ENCODE data around the gene MKLN1. TPM values are rescaled to one million over a fixed set of nuclear protein-coding genes. Genes with fewer than 3 reads are reported as not detected.

MKLN1 gene
- total and polyA plus RNA-seq, 5 donors from 2014 or later: 24.5 to 58.9 (median 34.8) TPM

DNA sequence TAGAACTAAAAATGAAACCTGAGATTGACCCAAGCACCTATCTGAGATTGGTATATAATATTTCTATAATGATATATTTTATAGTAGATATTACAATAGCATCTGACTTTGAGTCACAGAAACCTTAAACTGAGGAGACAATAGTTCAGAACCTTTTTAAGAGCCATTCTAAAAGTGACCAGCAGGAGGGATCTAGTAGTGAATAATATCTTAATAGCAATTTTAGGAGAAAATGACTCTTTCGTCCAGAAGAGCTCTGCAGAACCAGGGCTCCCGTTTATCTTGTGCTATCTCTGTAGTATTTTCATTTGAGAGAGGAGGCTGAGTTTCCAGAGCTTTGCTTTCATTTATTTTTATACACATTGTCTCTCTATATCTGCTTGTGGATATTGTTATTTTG lies 160.7 kb downstream of the MKLN1 start:
- Mint-ChIP-seq H3K36me3 (peaks cover 14% of the 10 kb centered on the region), H3K4me3 (no peak overlapping the region), H3K27me3 (no peaks in the 10 kb centered on the region), H3K4me1 (peaks cover 0 to 7% (median 2%) of the 10 kb centered on the region in 4 donors), H3K9me3 (no peaks in the 10 kb centered on the region), H3K27ac (peak overlapping the region in 1 of 3 donors; percentile 41)
- ATAC-seq (ENCODE audit: low read depth in 2 of 2) (no peak), DNase-seq (no peak)
- Histone ChIP-seq H3K27me3 (ENCODE audit: control insufficient read depth, insufficient read depth, low read length) (no peaks in the 10 kb centered on the region), H3K9me3 (ENCODE audit: control insufficient read depth in 2 of 2, low read length in 2 of 2) (no peaks in the 10 kb centered on the region), H3K36me3 (ENCODE audit: control insufficient read depth, insufficient read depth, low read length) (peaks cover 8% of the 10 kb centered on the region), H3K4me1 (ENCODE audit: control insufficient read depth, insufficient read depth, low read length, poor library complexity, severe bottlenecking) (no peaks in the 10 kb centered on the region), H3K27ac (ENCODE audit: insufficient read depth, low read length, poor library complexity, severe bottlenecking) (no peak overlapping the region), H3K4me3 (ENCODE audit: low read depth, low read length) (no peak overlapping the region)

DNA sequence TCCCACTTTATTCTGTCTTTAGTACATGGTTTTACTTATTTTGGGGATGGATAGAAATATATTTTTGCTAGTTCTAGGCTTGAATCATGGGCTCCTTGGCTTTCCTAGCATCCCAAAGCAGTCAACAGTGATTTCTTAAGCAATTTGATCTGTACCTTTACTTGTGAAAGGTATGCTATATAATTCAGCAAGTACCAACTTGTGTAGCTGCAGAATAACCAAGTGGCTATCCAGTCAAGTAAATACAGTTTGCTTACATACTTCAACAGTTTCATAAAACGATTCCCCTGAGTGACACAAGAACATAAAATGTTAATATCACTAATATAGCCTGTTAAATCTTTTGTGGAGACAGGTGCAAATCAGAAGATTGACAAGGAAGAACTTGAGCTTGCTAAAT lies 161.5 kb downstream of the MKLN1 start:
- Mint-ChIP-seq H3K9me3 (no peaks in the 10 kb centered on the region), H3K4me3 (no peak overlapping the region), H3K36me3 (peaks cover 14% of the 10 kb centered on the region), H3K27me3 (no peaks in the 10 kb centered on the region), H3K27ac (no peak overlapping the region), H3K4me1 (peaks cover 0 to 6% (median 2%) of the 10 kb centered on the region in 4 donors)
- no peaks in the 10 kb centered on the region for H3K9me3 ChIP-seq (ENCODE audit: control insufficient read depth in 2 of 2, low read length in 2 of 2)
- no peaks in the 10 kb centered on the region for H3K4me1 ChIP-seq (ENCODE audit: control insufficient read depth, insufficient read depth, low read length, poor library complexity, severe bottlenecking)
- H3K36me3 ChIP-seq (ENCODE audit: control insufficient read depth, insufficient read depth, low read length): peaks cover 8% of the 10 kb centered on the region
- H3K27me3 ChIP-seq (ENCODE audit: control insufficient read depth, insufficient read depth, low read length): no peaks in the 10 kb centered on the region
- no peak overlapping the region for H3K27ac ChIP-seq (ENCODE audit: insufficient read depth, low read length, poor library complexity, severe bottlenecking)
- no peak overlapping the region for H3K4me3 ChIP-seq (ENCODE audit: low read depth, low read length)
- no peak for ATAC-seq (ENCODE audit: low read depth in 2 of 2)
- no peak for DNase-seq

DNA sequence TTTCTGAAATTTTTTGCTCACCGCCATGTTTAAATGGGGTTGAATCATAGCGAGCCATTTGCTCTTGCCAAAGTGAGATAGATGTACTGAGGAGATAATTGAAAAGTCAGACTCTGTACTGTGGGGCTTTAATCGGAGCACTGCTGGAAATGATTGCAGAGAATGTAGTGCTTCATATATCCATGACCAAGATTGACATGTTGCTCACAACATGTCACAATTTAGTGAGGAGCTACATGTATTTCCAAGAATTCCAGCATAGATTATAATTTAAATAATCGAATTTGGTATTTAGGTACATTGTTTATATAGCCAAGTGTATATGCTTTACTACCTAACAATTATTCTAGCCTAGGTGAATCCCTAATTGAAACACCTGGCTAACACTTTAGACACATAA lies 162.2 kb downstream of the MKLN1 start:
- Mint-ChIP-seq H3K36me3 (peaks cover 14% of the 10 kb centered on the region), H3K4me3 (no peak overlapping the region)

DNA sequence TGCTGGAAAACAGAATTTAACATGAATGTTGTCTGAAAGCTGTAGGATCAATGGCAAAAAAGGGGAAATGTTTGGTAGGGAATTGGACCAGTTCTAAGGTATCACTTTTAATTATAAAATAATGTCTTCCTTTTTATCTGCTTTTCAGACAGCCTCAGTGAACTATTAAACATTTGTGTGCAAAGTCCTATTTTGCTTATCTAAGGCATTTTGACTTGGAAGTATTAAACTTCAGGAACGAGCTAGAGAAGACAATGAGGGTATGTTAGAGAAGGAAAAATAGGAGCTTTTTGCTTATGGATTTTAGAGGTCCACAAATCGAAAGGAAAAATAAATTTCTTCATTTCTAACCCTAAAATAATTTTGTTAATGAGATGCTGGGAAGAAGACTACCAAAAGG lies 165.4 kb downstream of the MKLN1 start:
- ATAC-seq (ENCODE audit: low read depth in 2 of 2) (no peak), DNase-seq (no peak)
- Histone ChIP-seq H3K9me3 (ENCODE audit: control insufficient read depth in 2 of 2, low read length in 2 of 2) (no peaks in the 10 kb centered on the region), H3K27me3 (ENCODE audit: control insufficient read depth, insufficient read depth, low read length) (no peaks in the 10 kb centered on the region), H3K36me3 (ENCODE audit: control insufficient read depth, insufficient read depth, low read length) (peaks cover 6% of the 10 kb centered on the region), H3K4me1 (ENCODE audit: control insufficient read depth, insufficient read depth, low read length, poor library complexity, severe bottlenecking) (no peaks in the 10 kb centered on the region), H3K4me3 (ENCODE audit: low read depth, low read length) (no peak overlapping the region), H3K27ac (ENCODE audit: insufficient read depth, low read length, poor library complexity, severe bottlenecking) (no peak overlapping the region)
- H3K36me3 Mint-ChIP-seq: peaks cover 19% of the 10 kb centered on the region
- H3K4me3 Mint-ChIP-seq: no peak overlapping the region
- H3K4me1 Mint-ChIP-seq: peaks cover 0 to 2% (median 0%) of the 10 kb centered on the region in 4 donors
- no peaks in the 10 kb centered on the region for H3K9me3 Mint-ChIP-seq
- no peak overlapping the region for H3K27ac Mint-ChIP-seq
- no peaks in the 10 kb centered on the region for H3K27me3 Mint-ChIP-seq

More for the DNA sequence above, 162.2 kb downstream of the MKLN1 start:
- no peak overlapping the region for H3K4me3 ChIP-seq (ENCODE audit: low read depth, low read length)
- H3K27ac Mint-ChIP-seq: no peak overlapping the region
- no peak for ATAC-seq (ENCODE audit: low read depth in 2 of 2)
- no peaks in the 10 kb centered on the region for H3K4me1 ChIP-seq (ENCODE audit: control insufficient read depth, insufficient read depth, low read length, poor library complexity, severe bottlenecking)
- H3K4me1 Mint-ChIP-seq: peaks cover 0 to 2% (median under 1%) of the 10 kb centered on the region in 4 donors
- DNase-seq: no peak
- peaks cover 8% of the 10 kb centered on the region for H3K36me3 ChIP-seq (ENCODE audit: control insufficient read depth, insufficient read depth, low read length)
- H3K27me3 ChIP-seq (ENCODE audit: control insufficient read depth, insufficient read depth, low read length): no peaks in the 10 kb centered on the region
- H3K27ac ChIP-seq (ENCODE audit: insufficient read depth, low read length, poor library complexity, severe bottlenecking): no peak overlapping the region
- H3K9me3 ChIP-seq (ENCODE audit: control insufficient read depth in 2 of 2, low read length in 2 of 2): no peaks in the 10 kb centered on the region
- no peaks in the 10 kb centered on the region for H3K9me3 Mint-ChIP-seq
- no peaks in the 10 kb centered on the region for H3K27me3 Mint-ChIP-seq

DNA sequence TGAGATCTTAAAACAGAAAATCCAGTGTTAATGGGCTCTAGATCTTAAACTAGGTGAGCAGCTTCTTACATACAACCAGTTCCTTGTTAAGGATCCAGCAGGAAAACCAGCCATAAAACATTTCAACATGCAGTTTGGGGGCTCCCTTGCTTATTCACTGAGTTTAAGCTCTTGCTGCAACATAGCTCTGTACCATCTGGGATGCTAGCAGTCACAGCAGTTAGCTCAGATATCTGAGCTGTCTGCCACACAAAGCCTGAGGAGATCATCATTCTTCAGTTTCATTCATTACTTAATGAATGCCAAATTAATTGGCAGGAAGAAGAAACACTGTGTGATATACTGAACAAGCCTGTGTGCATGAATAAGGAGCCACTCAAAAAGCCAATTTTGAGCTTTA lies 165.9 kb downstream of the MKLN1 start:
- Mint-ChIP-seq H3K4me3 (no peak overlapping the region), H3K9me3 (no peaks in the 10 kb centered on the region), H3K36me3 (peaks cover 16% of the 10 kb centered on the region), H3K4me1 (peaks cover 0 to 2% (median 0%) of the 10 kb centered on the region in 4 donors), H3K27me3 (no peaks in the 10 kb centered on the region), H3K27ac (peak overlapping the region in 1 of 3 donors; percentile 29)
- H3K27ac ChIP-seq (ENCODE audit: insufficient read depth, low read length, poor library complexity, severe bottlenecking): no peak overlapping the region
- DNase-seq: no peak
- no peak overlapping the region for H3K4me3 ChIP-seq (ENCODE audit: low read depth, low read length)
- peaks cover 6% of the 10 kb centered on the region for H3K36me3 ChIP-seq (ENCODE audit: control insufficient read depth, insufficient read depth, low read length)
- H3K9me3 ChIP-seq (ENCODE audit: control insufficient read depth in 2 of 2, low read length in 2 of 2): no peaks in the 10 kb centered on the region
- no peak for ATAC-seq (ENCODE audit: low read depth in 2 of 2)
- H3K4me1 ChIP-seq (ENCODE audit: control insufficient read depth, insufficient read depth, low read length, poor library complexity, severe bottlenecking): no peaks in the 10 kb centered on the region
- no peaks in the 10 kb centered on the region for H3K27me3 ChIP-seq (ENCODE audit: control insufficient read depth, insufficient read depth, low read length)

DNA sequence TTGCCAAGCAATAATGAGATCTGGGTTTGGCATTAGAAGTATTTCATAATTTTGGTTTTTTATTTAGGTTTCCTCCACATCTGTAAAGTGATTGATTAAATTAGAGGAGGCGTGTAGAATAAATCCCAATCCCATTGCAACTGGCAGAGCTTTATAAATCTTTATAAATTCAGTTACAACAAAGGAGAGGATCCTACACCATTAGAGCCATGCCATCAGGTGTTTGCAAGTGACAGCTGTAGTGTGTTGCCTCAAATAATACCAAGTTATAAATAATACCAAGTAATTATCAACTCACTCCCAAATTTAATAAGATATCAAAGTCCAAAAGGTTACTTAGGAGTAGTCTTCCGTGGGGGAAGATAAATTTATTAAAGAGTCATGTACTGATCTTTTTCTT lies 166.5 kb downstream of the MKLN1 start:
- Histone ChIP-seq H3K36me3 (ENCODE audit: control insufficient read depth, insufficient read depth, low read length) (peaks cover 6% of the 10 kb centered on the region), H3K4me1 (ENCODE audit: control insufficient read depth, insufficient read depth, low read length, poor library complexity, severe bottlenecking) (no peaks in the 10 kb centered on the region), H3K27me3 (ENCODE audit: control insufficient read depth, insufficient read depth, low read length) (no peaks in the 10 kb centered on the region), H3K27ac (ENCODE audit: insufficient read depth, low read length, poor library complexity, severe bottlenecking) (no peak overlapping the region), H3K9me3 (ENCODE audit: control insufficient read depth in 2 of 2, low read length in 2 of 2) (no peaks in the 10 kb centered on the region), H3K4me3 (ENCODE audit: low read depth, low read length) (no peak overlapping the region)
- ATAC-seq (ENCODE audit: low read depth in 2 of 2) (no peak), DNase-seq (no peak)
- Mint-ChIP-seq H3K9me3 (no peaks in the 10 kb centered on the region), H3K36me3 (peaks cover 11% of the 10 kb centered on the region), H3K27ac (no peak overlapping the region), H3K4me3 (no peak overlapping the region), H3K27me3 (no peaks in the 10 kb centered on the region), H3K4me1 (peaks cover 0 to 4% (median under 1%) of the 10 kb centered on the region in 4 donors)

DNA sequence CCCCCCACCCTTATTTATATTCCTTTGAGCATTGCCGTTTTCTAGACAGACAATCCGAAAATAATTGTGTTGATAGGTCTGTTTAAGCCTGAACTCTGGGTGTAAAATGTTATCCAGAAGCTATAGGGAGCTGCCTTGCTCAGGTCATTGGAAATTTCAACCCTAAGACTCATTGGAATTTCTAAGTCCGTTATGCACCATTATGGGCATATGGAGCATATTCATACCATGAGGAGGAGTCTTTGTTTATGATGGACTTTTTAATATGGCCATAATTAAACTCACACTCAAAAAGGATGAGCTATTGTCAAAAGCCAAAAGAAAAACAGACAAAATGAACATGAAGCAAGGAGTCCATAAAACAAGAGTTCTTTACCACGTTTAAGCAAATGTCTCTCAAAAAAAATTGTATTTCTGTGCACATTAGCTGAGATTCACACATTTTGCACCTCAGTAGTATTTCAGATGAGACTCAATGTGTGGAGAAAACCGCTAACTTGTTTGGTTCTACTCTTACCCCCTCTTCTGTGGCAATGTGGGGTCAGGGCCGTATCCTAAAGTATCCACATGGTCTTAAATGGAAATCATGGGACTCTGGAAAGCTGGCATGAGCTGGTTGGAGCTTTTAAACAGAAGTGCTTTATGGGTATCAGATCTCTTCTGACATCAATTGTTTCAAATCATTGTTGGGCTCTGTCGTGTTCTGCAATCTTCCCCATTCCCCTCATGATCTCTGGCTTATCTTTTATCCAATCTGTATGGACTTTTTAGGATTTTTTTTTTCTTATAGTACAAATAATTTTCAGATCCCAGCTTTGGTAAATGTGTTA lies 168.2 kb downstream of the MKLN1 start:
- Mint-ChIP-seq H3K27me3 (no peaks in the 10 kb centered on the region), H3K4me3 (no peak overlapping the region), H3K9me3 (no peaks in the 10 kb centered on the region), H3K27ac (peak overlapping the region in 1 of 3 donors; percentile 61), H3K36me3 (peaks cover 11% of the 10 kb centered on the region), H3K4me1 (peaks cover 0 to 12% (median 7%) of the 10 kb centered on the region in 4 donors)
- DNase-seq (no peak), ATAC-seq (ENCODE audit: low read depth in 2 of 2) (no peak)
- H3K27ac ChIP-seq (ENCODE audit: insufficient read depth, low read length, poor library complexity, severe bottlenecking): no peak overlapping the region
- H3K36me3 ChIP-seq (ENCODE audit: control insufficient read depth, insufficient read depth, low read length): peaks cover 3% of the 10 kb centered on the region
- no peaks in the 10 kb centered on the region for H3K27me3 ChIP-seq (ENCODE audit: control insufficient read depth, insufficient read depth, low read length)
- no peaks in the 10 kb centered on the region for H3K9me3 ChIP-seq (ENCODE audit: control insufficient read depth in 2 of 2, low read length in 2 of 2)
- H3K4me1 ChIP-seq (ENCODE audit: control insufficient read depth, insufficient read depth, low read length, poor library complexity, severe bottlenecking): peaks cover 6% of the 10 kb centered on the region
- no peak overlapping the region for H3K4me3 ChIP-seq (ENCODE audit: low read depth, low read length)

DNA sequence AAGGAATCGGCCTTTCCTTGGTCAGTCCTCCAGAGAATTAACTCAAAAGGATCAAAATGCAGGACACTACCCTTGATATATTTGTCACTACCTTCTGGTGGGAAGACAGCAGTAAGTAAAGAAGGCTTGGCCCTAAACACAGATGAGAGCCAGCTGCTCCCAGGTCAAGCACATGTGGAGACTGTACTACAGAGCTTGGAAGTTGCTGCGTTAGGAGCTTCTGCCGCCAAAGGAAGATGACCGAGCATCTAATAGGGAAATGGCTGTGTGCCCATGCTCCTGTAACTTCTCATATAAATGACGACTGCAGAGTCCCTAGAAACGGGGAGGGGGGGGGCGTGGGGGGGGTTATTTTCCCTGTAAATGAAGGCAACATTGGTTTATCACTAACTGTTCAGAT lies 169.8 kb downstream of the MKLN1 start:
- Histone ChIP-seq H3K36me3 (ENCODE audit: control insufficient read depth, insufficient read depth, low read length) (peaks cover 3% of the 10 kb centered on the region), H3K27ac (ENCODE audit: insufficient read depth, low read length, poor library complexity, severe bottlenecking) (no peak overlapping the region), H3K27me3 (ENCODE audit: control insufficient read depth, insufficient read depth, low read length) (no peaks in the 10 kb centered on the region), H3K9me3 (ENCODE audit: control insufficient read depth in 2 of 2, low read length in 2 of 2) (no peaks in the 10 kb centered on the region), H3K4me3 (ENCODE audit: low read depth, low read length) (no peak overlapping the region), H3K4me1 (ENCODE audit: control insufficient read depth, insufficient read depth, low read length, poor library complexity, severe bottlenecking) (peaks cover 22% of the 10 kb centered on the region)
- H3K4me1 Mint-ChIP-seq: peaks cover 6 to 28% (median 19%) of the 10 kb centered on the region in 4 donors
- no peak overlapping the region for H3K27ac Mint-ChIP-seq
- ATAC-seq (ENCODE audit: low read depth in 2 of 2) (no peak), DNase-seq (no peak)
- H3K4me3 Mint-ChIP-seq: no peak overlapping the region
- H3K9me3 Mint-ChIP-seq: no peaks in the 10 kb centered on the region
- H3K27me3 Mint-ChIP-seq: no peaks in the 10 kb centered on the region
- peaks cover 11% of the 10 kb centered on the region for H3K36me3 Mint-ChIP-seq
